ENCODE measurements around the gene PODXL. TPM values are rescaled to one million over a fixed set of nuclear protein-coding genes. Genes with fewer than 3 reads are reported as not detected.

Gene PODXL
- total and polyA plus RNA-seq, 3 donors from 2014 or later = 15.4 to 27.3 (median 19.4) TPM

GRCh38 chr7:131602994-131603372 is 46.6 kb upstream of the PODXL start:
- intact Hi-C loops (cut with DNase I; ENCODE audit: low total_unique reads) = no loop called here
- H3K27ac ChIP-seq = no peak overlapping the region
- no peak overlapping the region for H3K4me3 ChIP-seq
- H3K4me1 ChIP-seq = no peaks in the 10 kb centered on the region
- WGBS, 2 donors = 59 to 85% methylated on average over 5 of the region's 5 CpGs
- no peak for TF ChIP-seq POLR2A (IDR thresholded peaks at IDR 0.05)
- no peak for TF ChIP-seq CTCF (IDR thresholded peaks at IDR 0.05)
- no peaks in the 10 kb centered on the region for H3K27me3 ChIP-seq
- H3K9me3 ChIP-seq = no peaks in the 10 kb centered on the region
- DNase-seq = no peak
- H3K36me3 ChIP-seq (ENCODE audit: low read depth, missing control alignments) = no peaks in the 10 kb centered on the region

GRCh38 chr7:131602304-131602993 is 46.0 kb upstream of the PODXL start:
- intact Hi-C loops (cut with DNase I; ENCODE audit: low total_unique reads) = no loop called here
- 79 to 80% methylated on average over 8 to 12 of the region's 12 CpGs for WGBS, 2 donors

GRCh38 chr7:131600085-131600881 is 43.9 kb upstream of the PODXL start:
- intact Hi-C loops (cut with DNase I; ENCODE audit: low total_unique reads) = no loop called here
- Histone ChIP-seq H3K36me3 (ENCODE audit: low read depth, missing control alignments) (no peaks in the 10 kb centered on the region), H3K27ac (no peak overlapping the region), H3K27me3 (no peaks in the 10 kb centered on the region), H3K4me1 (no peaks in the 10 kb centered on the region), H3K4me3 (no peak overlapping the region), H3K9me3 (no peaks in the 10 kb centered on the region)
- TF ChIP-seq POLR2A (IDR thresholded peaks at IDR 0.05) = no peak
- TF ChIP-seq CTCF (IDR thresholded peaks at IDR 0.05) = no peak
- WGBS, 2 donors = 86 to 87% methylated on average over 11 of the region's 11 CpGs
- no peak for DNase-seq

More at GRCh38 chr7:131602304-131602993, 46.0 kb upstream of the PODXL start:
- Histone ChIP-seq H3K27me3 (no peaks in the 10 kb centered on the region), H3K4me3 (no peak overlapping the region), H3K9me3 (no peaks in the 10 kb centered on the region), H3K27ac (no peak overlapping the region), H3K36me3 (ENCODE audit: low read depth, missing control alignments) (no peaks in the 10 kb centered on the region), H3K4me1 (no peaks in the 10 kb centered on the region)
- peak; percentile 57 for DNase-seq
- TF ChIP-seq POLR2A (IDR thresholded peaks at IDR 0.05) (no peak), CTCF (IDR thresholded peaks at IDR 0.05) (no peak)

- no peaks in the 10 kb centered on the region for H3K36me3 ChIP-seq (ENCODE audit: low read depth, missing control alignments)
- no peak for DNase-seq
- intact Hi-C loops (cut with DNase I; ENCODE audit: low total_unique reads) = no loop called here
- H3K4me3 ChIP-seq = no peak overlapping the region
- H3K4me1 ChIP-seq = no peaks in the 10 kb centered on the region
- TF ChIP-seq POLR2A (IDR thresholded peaks at IDR 0.05) (no peak), CTCF (IDR thresholded peaks at IDR 0.05) (no peak)
- H3K9me3 ChIP-seq = no peaks in the 10 kb centered on the region
- 91 to 96% methylated on average over 6 of the region's 6 CpGs for WGBS, 2 donors
- H3K27ac ChIP-seq = no peak overlapping the region
- no peaks in the 10 kb centered on the region for H3K27me3 ChIP-seq
Observed at GRCh38 chr7:131596785-131597184, 40.4 kb upstream of the PODXL start.

Data from testis (tissue), 3 donors.